HepG2 (cell line): Measurements from ENCODE around the gene CDH11. TPM values are rescaled to one million over a fixed set of nuclear protein-coding genes. Genes with fewer than 3 reads are reported as not detected.

Experiments used
- ATAC-seq: fragments of 200-7000 bp; cut with Tn5 transposase; 3 replicates; pipeline ENCODE4 v1.9.1; 2020; ENCODE audit warnings: mild to moderate bottlenecking, moderate library complexity
- BruUV-seq: library from RNA; stranded (reverse); fragments of 400-500 nt; replicated peaks from 2 replicates; lab custom pipeline; 2021; lab: Mats Ljungman, UMichigan
- CTCF ChIA-PET: fragments of 300-600 bp; formaldehyde crosslinking; extraction: SDS; loops from one replicate; lab custom pipeline; 2021; ENCODE audit warnings: low total read pairs, inconsistent platforms, low intra/inter-chr PET ratio; lab: Yijun Ruan, JAX
- POLR2A ChIA-PET: fragments of 350-600 bp; sonication (Branson Sonifier 250); formaldehyde crosslinking; loops from one replicate; lab custom pipeline; 2020; ENCODE audit warnings: antibody characterized with exemption, inconsistent platforms; lab: Yijun Ruan, JAX
- DNase-seq: peaks from one replicate; pipeline ENCODE4 v3.0.0-alpha.2; 2015; ENCODE audit warnings: low spot score
- FAIRE-seq: peaks from 3 replicates; lab custom pipeline; 2011; peaks lifted over from hg19 to GRCh38; lab: Jason Lieb, UNC
- H2AFZ ChIP-seq: one replicate; pipeline ENCODE4 v1.6.1; 2011; ENCODE audit warnings: low read length, inconsistent platforms
- H3K27ac ChIP-seq: fragments of 300-600 bp; 3 replicates; pipeline ENCODE4 v1.8.0; 2011; ENCODE audit warnings: mixed run types, mild to moderate bottlenecking, mixed read lengths, low read length, inconsistent platforms; ENCODE audit not compliant: insufficient read depth; ENCODE audit errors: extremely low read length
- H3K27me3 ChIP-seq, 2 experiments: fragments of 200-600 bp in 1 of 2; 2 replicates in 1 of 2; 3 replicates in 1 of 2; pipeline versions ENCODE4 v1.6.0 to v1.8.0; 2011; ENCODE audit warnings: low read length in 2 of 2, mild to moderate bottlenecking in 2 of 2, moderate library complexity in 2 of 2, inconsistent platforms in 1 of 2; ENCODE audit not compliant: insufficient read depth in 2 of 2, control insufficient read depth in 1 of 2
- H3K36me3 ChIP-seq, 2 experiments: fragments of 200-600 bp in 1 of 2; replicated peaks in 1 of 2; 2 replicates in 1 of 2; 3 replicates in 1 of 2; pipeline versions ENCODE4 v1.5.1 to v1.8.0; 2011; ENCODE audit warnings: low read length in 2 of 2, inconsistent platforms in 1 of 2; ENCODE audit not compliant: insufficient read depth in 2 of 2, control insufficient read depth in 1 of 2
- H3K4me1 ChIP-seq: 2 replicates; pipeline ENCODE4 v1.5.1; 2012; ENCODE audit warnings: low read length, inconsistent platforms; ENCODE audit not compliant: insufficient read depth
- H3K4me2 ChIP-seq: 2 replicates; pipeline ENCODE4 v1.6.0; 2011; ENCODE audit warnings: low read depth, low read length, inconsistent platforms
- H3K4me3 ChIP-seq, 3 experiments: fragments of 200-600 bp in 1 of 3; sonication (generic), shearing (Covaris generic) in 1 of 3; replicated peaks in 1 of 3; 2 replicates each; pipeline ENCODE4 v1.5.1; 2011 to 2016; ENCODE audit warnings: low read length in 3 of 3, inconsistent platforms in 2 of 3, low read depth in 2 of 3, mild to moderate bottlenecking in 2 of 3, control low read depth in 1 of 3, mixed read lengths in 1 of 3; ENCODE audit not compliant: insufficient read depth in 1 of 3
- H3K79me2 ChIP-seq: one replicate; pipeline ENCODE4 v1.6.1; 2011; ENCODE audit warnings: low read length, inconsistent platforms; ENCODE audit not compliant: insufficient read depth
- H3K9ac ChIP-seq: 2 replicates; pipeline ENCODE4 v1.6.0; 2011; ENCODE audit warnings: mild to moderate bottlenecking, low read depth, low read length, inconsistent platforms; ENCODE audit not compliant: insufficient read depth
- H3K9me3 ChIP-seq: 2 replicates; pipeline ENCODE4 v1.5.1; 2012; ENCODE audit warnings: mild to moderate bottlenecking, low read length
- H4K20me1 ChIP-seq: 2 replicates; pipeline ENCODE4 v1.6.0; 2011; ENCODE audit warnings: inconsistent platforms, mild to moderate bottlenecking, low read length, moderate library complexity; ENCODE audit not compliant: insufficient read depth
- MXD3 ChIP-seq: IDR thresholded peaks from 2 replicates; pipeline ENCODE4 v1.6.1; 2016; ENCODE audit warnings: mild to moderate bottlenecking, missing biosample characterization, missing genetic modification reagents
- PRDM10 ChIP-seq: sonication (generic); formaldehyde crosslinking; IDR thresholded peaks from 2 replicates; pipeline ENCODE4 v1.4.0; 2020; ENCODE audit warnings: low read depth, missing genetic modification reagents
- SAP130 ChIP-seq: IDR thresholded peaks from 2 replicates; pipeline ENCODE4 v1.6.1; 2016; ENCODE audit warnings: low read depth
- SKI ChIP-seq: fragments of 450-650 bp; IDR thresholded peaks from one replicate; pipeline ENCODE4 v1.6.1; 2018; ENCODE audit warnings: mild to moderate bottlenecking; ENCODE audit not compliant: partially characterized antibody
- ZFX ChIP-seq: sonication (generic); formaldehyde crosslinking; IDR thresholded peaks from 2 replicates; pipeline ENCODE4 v1.4.0; 2020; ENCODE audit warnings: mild to moderate bottlenecking, low read depth, missing genetic modification reagents, moderate library complexity
- ZNF263 ChIP-seq: sonication (generic); formaldehyde crosslinking; IDR thresholded peaks from 2 replicates; pipeline ENCODE4 v1.4.0; 2020; ENCODE audit warnings: missing genetic modification reagents
- ZNF441 ChIP-seq: sonication (generic); formaldehyde crosslinking; IDR thresholded peaks from 2 replicates; pipeline ENCODE4 v1.7.0; 2021; ENCODE audit warnings: missing genetic modification reagents, borderline replicate concordance
- WGBS: methylation state at CpG from one replicate; pipeline ENCODE4 v1.1.6; 2017; ENCODE audit warnings: low lambda C conversion rate; 5-methylcytosine and 5-hydroxymethylcytosine counted together
- in situ Hi-C: cut with HindIII; loops from 2 replicates; pipeline ENCODE4 v1.10.0; 2017; ENCODE audit warnings: low pct_unique_long_range_greater_than_20kb; ENCODE audit not compliant: extremely low pct_ligation_motif_present
- intact Hi-C: fragments of 100-400 bp; cut with micrococcal nuclease; formaldehyde crosslinking; loops from one replicate; pipeline ENCODE4 v1.10.0; 2022; ENCODE audit not compliant: unreplicated experiment
- polyA plus RNA-seq, 8 experiments: library from polyadenylated mRNA; depleted of rRNA in 3 of 8; stranded (reverse) in 7 of 8; unstranded in 1 of 8; fragments of >200 nt; fragmentation: Illumina TruSeq in 4 of 8; extraction: Trizol in 4 of 8; gene quantifications; 2 replicates each; pipeline versions ENCODE4 v1.2.1 to v1.2.3, GENCODE V29; 2011 to 2016; ENCODE audit warnings: low read depth in 4 of 8, missing spikeins in 1 of 8, mixed read lengths in 1 of 8; ENCODE audit not compliant: insufficient read depth in 1 of 8
- total RNA-seq, 5 experiments: library from RNA; depleted of rRNA; stranded (reverse); fragments of >200 nt; fragmentation: Illumina TruSeq; extraction: Trizol; gene quantifications; 2 replicates each; pipeline ENCODE4 v1.2.3, GENCODE V29; 2016; ENCODE audit warnings: low read depth in 1 of 5
- TF ChIP-seq, protein P1 (sequence below): sonication (generic); formaldehyde crosslinking; IDR thresholded peaks from 2 replicates; pipeline ENCODE4 v1.4.0; 2020; ENCODE audit warnings: missing genetic modification reagents
- TF ChIP-seq, protein P2 (sequence below): IDR thresholded peaks from 2 replicates; pipeline ENCODE4 v1.6.1; 2016

CDH11 gene
- total and polyA plus RNA-seq, 2 of the 13 experiments (the other 11 are each of a cell fraction or from before 2014, with no cell fraction given) = not detected

GRCh38 chr16:65116818-65117430, 4.9 kb downstream of the CDH11 start:
- Histone ChIP-seq H4K20me1 (no peaks in the 10 kb centered on the region), H3K9ac (no peak overlapping the region), H3K27ac (no peak overlapping the region), H3K4me1 (no peaks in the 10 kb centered on the region), H3K4me2 (no peak overlapping the region), H3K79me2 (no peaks in the 10 kb centered on the region), H3K4me3 (no peak overlapping the region), H3K27me3 (peaks cover 1 to 21% of the 10 kb centered on the region in 2 experiments; a peak in 3 of 5 replicates), H3K36me3 (no peaks in the 10 kb centered on the region), H3K9me3 (no peaks in the 10 kb centered on the region), H2AFZ (no peak overlapping the region)
- ChIA-PET CTCF (interaction anchor here (1.6 kb wide), 2 partner anchors 1656 to 1756 kb away, joined by 5 to 14 read pairs; no protein-coding TSS in a partner anchor), POLR2A (no interaction called here)
- intact Hi-C loops (loop anchor here (5.0 to 10.0 kb wide), 2 partner anchors 642 to 910 kb away; no protein-coding TSS in a partner anchor), in situ Hi-C loops (loop anchor here (25.0 kb wide), 2 partner anchors 1655 to 1755 kb away; no protein-coding TSS in a partner anchor)
- FAIRE-seq (no peak), DNase-seq (no peak), ATAC-seq (no peak)
- 11% methylated on average over 5 of the region's 5 CpGs for WGBS
- BruUV-seq = no TSS peak
- TF ChIP-seq ZNF263 (CRISPR knock-in tag) (no peak), ZFX (CRISPR knock-in tag) (no peak), SAP130 (CRISPR knock-in tag) (no peak)
- TF ChIP-seq, protein P1, sequence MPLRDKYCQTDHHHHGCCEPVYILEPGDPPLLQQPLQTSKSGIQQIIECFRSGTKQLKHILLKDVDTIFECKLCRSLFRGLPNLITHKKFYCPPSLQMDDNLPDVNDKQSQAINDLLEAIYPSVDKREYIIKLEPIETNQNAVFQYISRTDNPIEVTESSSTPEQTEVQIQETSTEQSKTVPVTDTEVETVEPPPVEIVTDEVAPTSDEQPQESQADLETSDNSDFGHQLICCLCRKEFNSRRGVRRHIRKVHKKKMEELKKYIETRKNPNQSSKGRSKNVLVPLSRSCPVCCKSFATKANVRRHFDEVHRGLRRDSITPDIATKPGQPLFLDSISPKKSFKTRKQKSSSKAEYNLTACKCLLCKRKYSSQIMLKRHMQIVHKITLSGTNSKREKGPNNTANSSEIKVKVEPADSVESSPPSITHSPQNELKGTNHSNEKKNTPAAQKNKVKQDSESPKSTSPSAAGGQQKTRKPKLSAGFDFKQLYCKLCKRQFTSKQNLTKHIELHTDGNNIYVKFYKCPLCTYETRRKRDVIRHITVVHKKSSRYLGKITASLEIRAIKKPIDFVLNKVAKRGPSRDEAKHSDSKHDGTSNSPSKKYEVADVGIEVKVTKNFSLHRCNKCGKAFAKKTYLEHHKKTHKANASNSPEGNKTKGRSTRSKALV = no peak

GRCh38 chr16:65116216-65116615, 5.6 kb downstream of the CDH11 start:
- H3K27me3 ChIP-seq = peaks cover 1 to 21% of the 10 kb centered on the region in 2 experiments; a peak in 3 of 5 replicates
- CTCF ChIA-PET = no interaction called here
- no peak overlapping the region for H3K9ac ChIP-seq
- no peak for DNase-seq
- H3K4me3 ChIP-seq = no peak overlapping the region
- no peaks in the 10 kb centered on the region for H3K9me3 ChIP-seq
- H3K4me1 ChIP-seq = no peaks in the 10 kb centered on the region
- H3K36me3 ChIP-seq = no peaks in the 10 kb centered on the region
- no peak overlapping the region for H2AFZ ChIP-seq
- no peaks in the 10 kb centered on the region for H4K20me1 ChIP-seq
- POLR2A ChIA-PET = no interaction called here
- 0% methylated on average over 4 of the region's 4 CpGs for WGBS
- H3K79me2 ChIP-seq = no peaks in the 10 kb centered on the region
- no TSS peak for BruUV-seq
- no peak overlapping the region for H3K27ac ChIP-seq
- FAIRE-seq = no peak
- no peak overlapping the region for H3K4me2 ChIP-seq
- in situ Hi-C loops = loop anchor here (25.0 kb wide), 2 partner anchors 1654 to 1754 kb away; no protein-coding TSS in a partner anchor
- ATAC-seq = no peak
- intact Hi-C loops = loop anchor here (5.0 to 10.0 kb wide), 2 partner anchors 641 to 911 kb away; no protein-coding TSS in a partner anchor
- TF ChIP-seq, protein P2, sequence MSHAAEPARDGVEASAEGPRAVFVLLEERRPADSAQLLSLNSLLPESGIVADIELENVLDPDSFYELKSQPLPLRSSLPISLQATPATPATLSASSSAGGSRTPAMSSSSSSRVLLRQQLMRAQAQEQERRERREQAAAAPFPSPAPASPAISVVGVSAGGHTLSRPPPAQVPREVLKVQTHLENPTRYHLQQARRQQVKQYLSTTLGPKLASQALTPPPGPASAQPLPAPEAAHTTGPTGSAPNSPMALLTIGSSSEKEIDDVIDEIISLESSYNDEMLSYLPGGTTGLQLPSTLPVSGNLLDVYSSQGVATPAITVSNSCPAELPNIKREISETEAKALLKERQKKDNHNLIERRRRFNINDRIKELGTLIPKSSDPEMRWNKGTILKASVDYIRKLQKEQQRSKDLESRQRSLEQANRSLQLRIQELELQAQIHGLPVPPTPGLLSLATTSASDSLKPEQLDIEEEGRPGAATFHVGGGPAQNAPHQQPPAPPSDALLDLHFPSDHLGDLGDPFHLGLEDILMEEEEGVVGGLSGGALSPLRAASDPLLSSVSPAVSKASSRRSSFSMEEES = no peak
- no peak for TF ChIP-seq MXD3
- TF ChIP-seq SKI = no peak
- no peak for TF ChIP-seq PRDM10 (CRISPR knock-in tag)
- no peak for TF ChIP-seq ZNF441
